ENCODE measurements around the gene CHD8.

The CHD8 gene

DNA sequence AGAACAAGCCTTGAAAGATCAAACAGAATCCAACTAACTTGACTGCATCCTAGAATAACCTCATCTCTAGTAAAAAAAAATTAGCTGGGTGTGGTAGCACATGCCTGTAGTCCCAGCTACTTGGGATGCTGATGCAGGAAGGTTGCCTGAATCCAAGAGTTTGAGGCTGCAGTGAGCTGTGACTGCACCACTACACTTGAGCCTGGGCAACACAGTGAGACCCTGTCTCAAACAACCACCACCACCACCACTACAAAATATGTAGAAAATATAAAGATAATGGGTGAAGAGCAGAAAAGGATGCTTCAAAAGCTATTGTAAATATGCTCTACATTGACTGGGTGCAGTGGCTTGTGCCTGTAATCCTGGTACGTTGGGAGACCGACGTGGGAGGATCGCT is 99.4 kb downstream of the CHD8 start:
- no peak for DNase-seq

GRCh38 chr14:21352587-21352986 is 103.3 kb downstream of the CHD8 start:
- no peak for DNase-seq

GRCh38 chr14:21350539-21350938 is 105.4 kb downstream of the CHD8 start:
- DNase-seq, result no peak

GRCh38 chr14:21347201-21347600 is 108.7 kb downstream of the CHD8 start:
- DNase-seq, result no peak

DNA sequence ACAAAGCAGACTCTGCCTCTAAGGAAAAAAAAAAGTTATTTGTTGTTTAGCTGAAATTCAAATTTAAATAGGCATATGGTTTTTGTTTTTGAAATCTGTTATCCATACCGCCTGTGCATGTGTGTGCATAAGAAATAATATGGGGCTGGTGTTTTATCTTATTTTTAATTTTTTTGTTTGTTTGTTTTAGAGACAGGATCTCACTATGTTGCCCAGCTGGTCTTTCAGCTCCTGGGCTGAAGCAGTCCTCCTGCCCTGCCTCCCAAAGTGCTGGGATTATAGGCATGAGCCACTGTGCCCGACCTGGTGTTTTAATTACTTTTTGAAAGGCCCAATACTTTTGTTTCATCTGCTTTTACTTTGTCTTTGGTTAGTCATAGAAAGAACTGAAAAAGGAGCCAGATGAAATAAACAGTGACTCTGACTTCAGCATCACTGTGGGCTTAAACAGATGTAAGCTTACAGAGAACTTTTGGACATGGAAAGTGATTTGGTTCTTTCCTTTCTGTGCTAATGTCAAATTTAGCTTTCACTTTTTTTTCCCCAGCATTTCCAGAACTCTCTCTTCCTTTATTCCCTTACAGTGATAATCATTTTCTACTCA is 109.3 kb downstream of the CHD8 start:
- no peak for DNase-seq

GRCh38 chr14:21343035-21343794 is 112.7 kb downstream of the CHD8 start:
- DNase-seq, result no peak
